GM12892 (cell line): Measurements from ENCODE around the gene SCUBE1.

ENCODE experiments used
- DNase-seq: peaks from one replicate; pipeline ENCODE4 v3.0.0; 2011; ENCODE audit not compliant: insufficient read length
- FAIRE-seq: peaks from 2 replicates; lab custom pipeline; 2011; peaks lifted over from hg19 to GRCh38; lab: Jason Lieb, UNC
- POLR2A ChIP-seq: IDR thresholded peaks from 2 replicates; pipeline ENCODE4 v1.6.1; 2011; ENCODE audit warnings: low read depth, low read length, control low read depth
- POLR2AphosphoS5 ChIP-seq: IDR thresholded peaks from 2 replicates; pipeline ENCODE4 v1.6.1; 2011; ENCODE audit warnings: low read depth, low read length, control low read depth
- TAF1 ChIP-seq: IDR thresholded peaks from 2 replicates; pipeline ENCODE4 v1.6.1; 2011; ENCODE audit warnings: low read depth, mild to moderate bottlenecking, control low read depth, low read length, borderline replicate concordance

The SCUBE1 gene

DNA sequence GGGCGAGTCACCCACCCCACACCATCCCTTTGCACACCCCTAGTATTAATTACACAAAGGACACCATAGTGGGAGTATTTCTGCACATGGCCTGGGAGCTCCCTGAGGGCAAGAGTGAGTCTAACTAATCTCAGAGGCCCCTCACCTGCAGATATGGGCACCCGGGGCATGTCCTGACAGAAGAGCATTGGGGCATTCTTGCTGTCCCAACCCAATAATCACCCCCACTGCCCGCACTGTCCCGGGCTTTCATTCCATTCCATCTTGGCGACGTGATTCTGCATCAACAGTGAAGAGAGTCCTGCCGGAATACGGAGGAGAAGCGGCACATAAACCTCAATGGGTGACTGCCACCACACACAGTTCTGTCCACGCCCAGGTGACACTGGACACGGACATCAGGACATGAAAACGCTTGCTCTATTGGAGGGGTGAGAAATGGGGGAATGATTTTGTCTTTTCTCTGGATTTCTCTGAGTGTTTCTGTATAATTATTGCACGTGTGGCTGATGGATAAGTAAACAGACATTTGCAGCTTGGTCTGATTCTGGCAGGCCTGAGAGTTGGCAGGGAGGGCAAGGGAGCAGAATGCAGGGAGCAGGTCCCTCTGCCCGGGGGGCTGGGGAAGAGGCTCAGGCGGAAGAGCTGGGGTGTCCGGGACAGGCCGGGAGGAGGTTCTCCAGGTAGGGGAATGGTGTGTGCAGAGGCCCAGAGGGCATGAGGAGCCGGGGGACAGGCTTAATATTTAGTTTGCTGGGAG, 38.2 kb downstream of the SCUBE1 start:
- TF ChIP-seq POLR2A, result no peak
- no peak for TF ChIP-seq POLR2AphosphoS5
- no peak for TF ChIP-seq TAF1
- DNase-seq (no peak), FAIRE-seq (no peak)

DNA sequence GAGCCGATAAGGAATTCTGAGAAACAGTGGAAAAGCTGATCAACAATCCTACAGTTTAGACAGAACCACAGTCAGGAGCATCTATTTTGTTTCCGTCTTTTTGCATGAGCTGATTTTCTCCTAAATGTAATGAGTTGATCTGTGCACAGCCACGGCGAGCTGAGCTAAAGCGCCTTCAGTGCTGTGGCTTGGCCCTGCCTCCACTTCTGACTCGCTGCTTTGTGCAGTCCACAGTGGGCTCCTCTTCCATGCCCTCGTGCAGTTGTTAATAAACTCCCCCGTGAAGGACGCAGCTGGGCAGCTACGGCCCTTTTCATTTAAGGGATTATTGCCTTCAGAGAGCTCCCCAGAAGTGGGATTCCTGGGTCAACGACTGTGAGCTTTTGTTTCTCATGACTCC, 39.4 kb downstream of the SCUBE1 start:
- TF ChIP-seq TAF1, result no peak
- TF ChIP-seq POLR2AphosphoS5, result no peak
- FAIRE-seq (no peak), DNase-seq (no peak)

DNA sequence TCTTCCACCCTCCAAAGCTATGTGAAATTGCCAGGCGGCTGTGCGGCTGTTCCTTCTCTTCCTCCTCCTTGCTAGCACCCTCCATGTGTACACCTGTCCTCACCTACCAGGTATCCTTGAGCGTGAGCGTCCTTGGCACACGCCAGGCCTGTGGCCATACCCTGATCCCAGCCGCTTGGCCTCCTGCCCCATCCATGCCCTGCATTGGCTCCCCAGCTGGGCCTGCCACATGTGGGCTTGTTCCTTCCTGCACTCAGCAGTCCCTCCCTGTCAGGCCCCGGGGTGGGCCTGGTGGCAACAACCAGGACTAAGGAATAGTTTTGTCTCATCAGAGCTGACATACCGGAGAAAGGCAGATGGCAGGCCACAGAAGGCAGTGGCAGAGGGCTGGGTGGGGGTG, 40.0 kb downstream of the SCUBE1 start:
- DNase-seq (no peak), FAIRE-seq (no peak)
- TF ChIP-seq POLR2AphosphoS5 (no peak), TAF1 (no peak), POLR2A (no peak)

DNA sequence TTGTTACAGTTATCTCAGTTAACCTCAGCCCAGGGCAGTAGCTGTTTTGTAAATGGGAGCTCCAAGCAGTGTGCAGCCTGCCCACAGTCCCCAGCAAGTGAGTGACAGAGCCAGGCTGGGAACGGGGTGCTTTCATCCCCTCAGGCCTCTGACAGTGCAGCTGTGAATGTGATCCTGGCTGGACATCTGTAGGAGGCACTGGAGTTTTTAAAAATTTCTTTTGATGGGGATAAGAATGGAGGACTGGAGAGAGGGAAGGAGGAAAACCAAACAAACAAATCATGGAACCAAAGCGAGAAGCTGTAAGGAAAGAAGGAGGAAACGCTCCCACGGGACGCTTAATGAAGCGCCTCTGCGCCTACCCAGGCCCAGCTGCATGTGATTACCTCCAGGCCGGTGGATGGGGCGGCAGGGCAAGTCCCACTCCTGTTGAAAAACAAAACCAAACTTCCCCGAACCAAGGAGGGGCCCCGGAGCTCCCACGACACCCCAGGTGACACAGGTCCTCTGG, 40.6 kb downstream of the SCUBE1 start:
- FAIRE-seq (no peak), DNase-seq (no peak)
- TF ChIP-seq POLR2A (no peak), TAF1 (no peak), POLR2AphosphoS5 (no peak)

DNA sequence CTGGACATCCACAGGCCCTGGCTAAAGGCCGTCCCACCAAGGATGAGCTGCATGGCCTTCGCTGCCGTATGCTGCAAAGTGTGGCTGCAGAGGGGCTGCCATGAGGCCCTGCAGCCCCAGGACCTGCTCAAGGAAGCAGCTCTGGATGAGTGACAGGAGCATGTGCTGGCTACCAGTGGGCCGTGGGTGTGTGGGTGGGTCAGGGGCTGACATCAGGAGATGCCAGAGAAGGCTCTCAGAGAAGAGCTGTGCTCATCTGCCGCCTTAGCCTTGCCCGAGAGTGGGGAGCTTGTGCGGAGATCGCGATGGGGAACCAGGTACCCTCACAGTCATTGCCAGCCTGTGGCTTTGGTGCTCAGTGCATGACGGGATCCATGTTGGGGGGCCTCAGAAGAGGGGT, 41.3 kb downstream of the SCUBE1 start:
- no peak for DNase-seq
- TF ChIP-seq TAF1 (no peak), POLR2A (no peak), POLR2AphosphoS5 (no peak)
- FAIRE-seq, result no peak

DNA sequence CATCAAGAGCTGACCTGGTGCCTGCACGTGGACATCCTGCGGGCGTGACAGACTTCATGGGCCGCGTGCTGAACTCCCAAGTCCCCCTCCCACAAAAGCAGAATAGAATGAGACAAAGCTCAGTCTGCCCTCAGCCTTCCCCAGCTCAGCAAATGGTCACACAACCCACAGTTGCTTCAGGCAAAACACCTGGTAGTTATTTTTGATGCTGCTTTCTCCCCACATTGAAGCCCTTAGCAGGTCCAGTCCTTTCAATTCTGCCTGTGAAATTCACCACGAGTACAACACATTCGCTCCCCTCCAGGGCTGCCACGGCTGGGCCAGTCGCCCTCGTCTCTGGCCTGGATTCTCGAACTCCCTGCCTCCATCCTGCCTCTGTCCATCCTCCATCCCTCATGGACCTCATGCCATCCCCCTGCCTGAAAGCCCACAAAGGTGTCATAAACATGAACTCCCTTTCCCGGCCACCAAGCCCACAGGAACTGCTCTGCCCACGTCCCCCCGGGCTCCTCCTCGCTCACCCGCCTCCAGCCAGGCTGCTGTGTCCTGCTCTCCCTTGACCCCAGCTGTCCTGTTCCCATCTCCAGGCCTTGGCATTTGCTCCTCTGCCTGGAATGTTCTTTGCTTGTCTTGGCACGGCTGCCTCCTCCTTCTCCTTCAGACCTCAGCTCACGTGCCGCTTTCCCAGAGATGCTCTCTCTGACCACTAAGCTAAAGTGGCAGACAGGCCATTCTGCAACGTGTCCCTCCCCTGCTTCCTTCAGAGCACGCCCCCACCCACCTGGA, 42.1 kb downstream of the SCUBE1 start:
- DNase-seq, result no peak
- TF ChIP-seq POLR2A (no peak), POLR2AphosphoS5 (no peak), TAF1 (no peak)
- no peak for FAIRE-seq

DNA sequence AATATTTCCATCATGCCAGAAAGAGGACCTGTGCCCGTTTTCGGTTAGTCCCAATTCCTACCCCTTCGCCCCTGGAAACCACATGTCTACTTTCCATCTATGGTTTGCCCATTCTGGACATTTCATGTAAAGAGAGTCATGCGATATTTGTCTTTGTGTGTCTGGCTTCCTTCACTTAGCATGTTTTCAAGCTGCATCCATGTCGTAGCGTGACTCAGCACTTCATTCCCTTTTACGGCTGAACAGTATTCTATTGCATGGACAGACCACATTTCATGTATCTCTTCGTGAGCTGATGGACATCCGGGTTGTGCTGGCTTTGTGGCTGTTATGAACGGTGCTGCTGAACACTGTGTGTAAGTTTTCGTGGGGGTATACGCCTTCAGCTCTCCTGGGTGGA, 43.4 kb downstream of the SCUBE1 start:
- FAIRE-seq (no peak), DNase-seq (no peak)
- TF ChIP-seq POLR2A (no peak), TAF1 (no peak), POLR2AphosphoS5 (no peak)

DNA sequence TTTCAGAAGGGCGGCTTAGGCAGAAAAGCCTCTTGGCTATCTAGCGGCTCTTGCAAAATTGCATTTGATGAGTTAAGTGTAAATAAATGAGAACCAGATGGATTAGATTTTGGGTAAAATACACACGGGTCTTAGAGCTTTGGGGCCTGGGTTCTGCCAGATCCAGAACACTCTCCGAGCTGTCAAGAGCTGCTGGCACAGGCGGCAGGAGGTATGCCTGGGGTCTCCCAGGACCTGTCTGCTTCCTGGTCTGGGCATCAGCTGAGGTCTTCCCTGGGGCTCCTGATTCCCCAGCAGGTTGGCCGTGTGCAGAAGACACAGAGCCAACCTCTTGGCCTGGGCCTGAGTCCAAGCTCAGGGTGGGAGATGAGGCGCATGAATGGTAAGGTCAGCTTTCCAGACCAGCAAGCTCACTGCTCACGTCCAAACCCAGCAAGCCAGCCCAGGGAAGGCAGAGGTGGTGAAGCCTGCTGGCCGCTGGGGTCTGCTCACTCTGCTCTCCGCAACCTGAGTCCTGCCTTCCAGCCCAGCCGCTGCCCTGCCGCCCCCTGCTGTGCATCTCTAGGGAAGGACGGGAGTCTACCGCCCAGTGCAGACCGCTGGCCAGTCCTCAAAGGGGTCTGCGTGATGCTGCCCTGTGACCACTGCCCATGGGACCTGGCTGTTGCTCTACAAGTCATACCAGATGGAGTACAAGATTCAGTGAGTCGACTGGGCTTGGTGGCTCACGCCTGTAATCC, 44.9 kb downstream of the SCUBE1 start:
- TF ChIP-seq POLR2AphosphoS5, result no peak
- TF ChIP-seq POLR2A, result no peak
- TF ChIP-seq TAF1, result no peak
- DNase-seq (no peak), FAIRE-seq (no peak)

DNA sequence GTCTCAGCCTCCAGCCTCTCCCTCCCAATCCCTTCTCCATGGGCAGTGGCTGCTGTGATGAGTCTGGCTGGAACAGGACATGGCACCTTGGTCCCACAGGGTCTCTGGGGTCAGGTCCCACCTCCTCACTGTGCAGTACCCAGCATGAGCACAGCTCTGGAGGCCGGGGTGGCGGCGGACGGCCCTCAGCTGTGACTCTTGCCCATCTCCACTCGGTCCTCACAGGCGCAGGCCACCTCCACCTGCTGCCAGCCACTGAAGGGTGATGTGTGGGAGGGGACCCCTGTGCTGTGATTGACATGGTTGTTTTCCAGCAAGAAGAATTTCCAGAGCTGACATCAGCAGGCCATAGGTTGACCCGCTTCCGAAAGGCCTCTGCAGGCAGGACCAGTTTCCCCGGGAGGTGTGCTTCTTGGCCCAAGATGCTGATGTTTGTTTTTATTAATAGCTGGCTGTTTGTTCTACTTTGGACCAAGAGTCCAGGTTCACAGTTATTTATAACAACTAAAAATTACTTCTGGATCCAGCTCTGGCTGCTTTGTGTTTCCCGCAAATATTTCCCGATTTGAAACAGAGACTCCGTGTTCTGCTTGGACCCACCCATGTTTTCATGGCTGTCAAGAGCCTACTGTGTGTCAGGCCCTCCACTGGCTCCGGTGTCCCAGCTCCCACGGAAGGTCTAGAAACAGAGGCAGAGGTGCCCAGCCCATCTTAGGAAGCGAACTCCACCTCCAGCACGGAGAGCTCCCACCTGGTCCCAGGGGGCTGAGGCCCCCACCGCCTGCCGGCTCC, 45.7 kb downstream of the SCUBE1 start:
- FAIRE-seq, result no peak
- TF ChIP-seq POLR2A, result no peak
- no peak for TF ChIP-seq TAF1
- no peak for TF ChIP-seq POLR2AphosphoS5
- DNase-seq, result no peak

DNA sequence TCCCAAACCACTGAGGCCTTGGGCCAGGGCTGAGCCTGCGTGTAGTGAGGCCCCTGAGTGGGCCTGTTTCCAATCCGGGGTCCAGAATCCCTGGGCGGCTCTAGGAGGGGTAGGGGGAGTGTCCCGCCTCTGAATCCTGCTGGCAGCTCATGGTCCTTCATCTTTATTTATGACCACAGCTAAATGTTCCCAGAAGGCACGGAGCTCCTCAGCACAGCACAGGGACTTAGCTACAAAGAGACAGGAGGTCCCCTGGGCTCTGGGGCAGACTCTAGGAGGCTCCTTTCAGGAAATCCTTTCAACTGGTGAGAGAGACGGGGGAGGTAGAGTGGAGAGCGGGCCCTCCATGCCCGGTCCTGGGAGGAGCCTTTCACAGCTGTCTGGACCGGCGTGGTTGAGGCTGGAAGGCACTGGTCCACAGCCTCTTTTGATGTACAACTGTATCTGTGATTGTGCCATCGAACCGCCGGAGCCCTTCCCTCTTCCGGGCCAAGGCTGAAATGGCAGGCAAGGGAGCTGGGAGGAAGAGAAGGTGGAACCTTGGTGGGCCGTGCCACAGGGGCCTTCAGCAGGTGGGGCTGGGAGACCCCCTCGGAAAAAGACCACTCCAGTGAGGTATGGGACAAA, 46.8 kb downstream of the SCUBE1 start:
- FAIRE-seq, result no peak
- TF ChIP-seq POLR2AphosphoS5, result no peak
- no peak for TF ChIP-seq TAF1
- no peak for TF ChIP-seq POLR2A

More for the DNA sequence above, 46.8 kb downstream of the SCUBE1 start:
- DNase-seq, result no peak
